IMR-90 (cell line): Measurements from ENCODE around the gene IFNA14. TPM values are rescaled to one million over a fixed set of nuclear protein-coding genes. Genes with fewer than 3 reads are reported as not detected.

Experiments
- ATAC-seq: fragments of 200-7000 bp; cut with Tn5 transposase; 2 replicates; pipeline ENCODE4 v1.9.1; 2020; ENCODE audit warnings: low read depth, mild to moderate bottlenecking, moderate library complexity
- BruUV-seq: library from RNA; stranded (reverse); fragments of 400-500 nt; replicated peaks from 2 replicates; lab custom pipeline; 2021; lab: Mats Ljungman, UMichigan
- CTCF ChIA-PET: fragments of 300-600 bp; formaldehyde crosslinking; extraction: SDS; loops from one replicate; lab custom pipeline; 2021; ENCODE audit warnings: antibody characterized with exemption; lab: Yijun Ruan, JAX
- POLR2A ChIA-PET: fragments of 300-600 bp; sonication (Branson Sonifier 250); formaldehyde crosslinking; loops from one replicate; lab custom pipeline; 2022; ENCODE audit warnings: antibody characterized with exemption; ENCODE audit not compliant: unreplicated experiment; lab: Charles Lee
- DNase-seq: peaks from one replicate; pipeline ENCODE4 v3.0.0; 2013
- H2AFZ ChIP-seq: replicated peaks from 2 replicates; pipeline ENCODE3; 2013; ENCODE audit warnings: low read length, mild to moderate bottlenecking; ENCODE audit not compliant: poor library complexity
- H2AK5ac ChIP-seq: 2 replicates; pipeline ENCODE4 v1.6.1; 2013; ENCODE audit warnings: low read depth, low read length, inconsistent platforms
- H2AK9ac ChIP-seq: replicated peaks from 2 replicates; pipeline ENCODE3; 2013; ENCODE audit warnings: mild to moderate bottlenecking, low read depth, low read length, moderate library complexity; ENCODE audit not compliant: poor library complexity
- H2BK120ac ChIP-seq: 2 replicates; pipeline ENCODE4 v1.6.1; 2013; ENCODE audit warnings: low read depth, low read length, inconsistent platforms
- H2BK15ac ChIP-seq: 3 replicates; pipeline ENCODE4 v1.6.1; 2013; ENCODE audit warnings: low read depth, low read length, inconsistent platforms
- H2BK20ac ChIP-seq: 2 replicates; pipeline ENCODE4 v1.6.1; 2013; ENCODE audit warnings: low read depth, mild to moderate bottlenecking, inconsistent platforms, low read length, moderate library complexity
- H2BK5ac ChIP-seq: 2 replicates; pipeline ENCODE4 v1.6.1; 2013; ENCODE audit warnings: mild to moderate bottlenecking, low read depth, low read length, inconsistent platforms; ENCODE audit not compliant: poor library complexity, severe bottlenecking
- H3K14ac ChIP-seq: replicated peaks from 2 replicates; pipeline ENCODE4 v1.6.1; 2013; ENCODE audit warnings: low read depth, low read length, inconsistent platforms
- H3K18ac ChIP-seq: 2 replicates; pipeline ENCODE4 v1.6.1; 2013; ENCODE audit warnings: low read depth, low read length, control low read depth
- H3K23ac ChIP-seq: 2 replicates; pipeline ENCODE4 v1.6.1; 2013; ENCODE audit warnings: low read depth, low read length, inconsistent platforms
- H3K27ac ChIP-seq: 2 replicates; pipeline ENCODE4 v1.5.1; 2013; ENCODE audit warnings: mild to moderate bottlenecking, control low read depth, low read length; ENCODE audit not compliant: insufficient read depth
- H3K27me3 ChIP-seq: 2 replicates; pipeline ENCODE4 v1.6.1; 2013; ENCODE audit warnings: low read length; ENCODE audit not compliant: control insufficient read depth, insufficient read depth
- H3K36me3 ChIP-seq: 2 replicates; pipeline ENCODE4 v1.6.1; 2013; ENCODE audit warnings: low read length, mixed read lengths; ENCODE audit not compliant: control insufficient read depth, insufficient read depth
- H3K4ac ChIP-seq: 2 replicates; pipeline ENCODE4 v1.6.1; 2013; ENCODE audit warnings: low read depth, low read length, inconsistent platforms
- H3K4me1 ChIP-seq: 2 replicates; pipeline ENCODE4 v1.6.1; 2013; ENCODE audit warnings: low read length, mixed read lengths; ENCODE audit not compliant: control insufficient read depth, insufficient read depth
- H3K4me2 ChIP-seq: 2 replicates; pipeline ENCODE4 v1.6.1; 2013; ENCODE audit warnings: low read depth, mild to moderate bottlenecking, control low read depth, low read length, moderate library complexity
- H3K4me3 ChIP-seq: 2 replicates; pipeline ENCODE4 v1.5.1; 2013; ENCODE audit warnings: low read depth, mild to moderate bottlenecking, control low read depth, low read length, moderate library complexity; ENCODE audit not compliant: insufficient read depth
- H3K56ac ChIP-seq: 2 replicates; pipeline ENCODE4 v1.6.1; 2013; ENCODE audit warnings: low read length, inconsistent platforms; ENCODE audit not compliant: insufficient read depth; ENCODE audit errors: extremely low read depth
- H3K79me1 ChIP-seq, 2 experiments: 2 replicates each; pipeline ENCODE4 v1.6.1; 2013; ENCODE audit warnings: low read length in 2 of 2, inconsistent platforms in 1 of 2, low read depth in 1 of 2
- H3K9ac ChIP-seq: 2 replicates; pipeline ENCODE4 v1.6.1; 2013; ENCODE audit warnings: low read depth, low read length, control low read depth
- H3K9me1 ChIP-seq: 2 replicates; pipeline ENCODE4 v1.6.1; 2013; ENCODE audit warnings: low read length, inconsistent platforms; ENCODE audit not compliant: insufficient read depth
- H3K9me3 ChIP-seq: 2 replicates; pipeline ENCODE4 v1.6.1; 2013; ENCODE audit warnings: low read length; ENCODE audit not compliant: control insufficient read depth, insufficient read depth
- H4K20me1 ChIP-seq: 2 replicates; pipeline ENCODE4 v1.6.1; 2013; ENCODE audit warnings: low read length, inconsistent platforms; ENCODE audit not compliant: insufficient read depth
- H4K5ac ChIP-seq: 2 replicates; pipeline ENCODE4 v1.6.1; 2013; ENCODE audit warnings: mild to moderate bottlenecking, low read depth, low read length, control low read depth
- H4K8ac ChIP-seq, 2 experiments: 2 replicates each; pipeline ENCODE4 v1.6.1; 2013; ENCODE audit warnings: low read depth in 2 of 2, low read length in 2 of 2, control low read depth in 1 of 2, inconsistent platforms in 1 of 2
- H4K91ac ChIP-seq: 2 replicates; pipeline ENCODE4 v1.6.1; 2013; ENCODE audit warnings: low read depth, low read length, inconsistent platforms; ENCODE audit not compliant: insufficient read depth
- BHLHE40 ChIP-seq: fragments of 150-350 bp; IDR thresholded peaks from 2 replicates; pipeline ENCODE4 v1.6.1; 2016; ENCODE audit warnings: mild to moderate bottlenecking, low read depth, low read length
- CEBPB ChIP-seq: IDR thresholded peaks from 2 replicates; pipeline ENCODE4 v1.6.1; 2012; ENCODE audit warnings: low read depth, low read length, improper control_type of control experiment
- ELK1 ChIP-seq: fragments of 150-350 bp; IDR thresholded peaks from 2 replicates; pipeline ENCODE4 v1.6.1; 2016; ENCODE audit warnings: low read depth, mild to moderate bottlenecking, low read length, moderate library complexity, borderline replicate concordance
- FOS ChIP-seq: fragments of 150-350 bp; IDR thresholded peaks from 2 replicates; pipeline ENCODE4 v1.6.1; 2016; ENCODE audit warnings: low read depth, low read length
- MAFK ChIP-seq: IDR thresholded peaks from 2 replicates; pipeline ENCODE4 v1.6.1; 2012; ENCODE audit warnings: low read depth, low read length, improper control_type of control experiment
- MAZ ChIP-seq: IDR thresholded peaks from 2 replicates; pipeline ENCODE4 v1.6.1; 2012; ENCODE audit warnings: low read depth, mild to moderate bottlenecking, low read length, improper control_type of control experiment, moderate library complexity, borderline replicate concordance
- NFE2L2 ChIP-seq: fragments of 150-350 bp; IDR thresholded peaks from 2 replicates; pipeline ENCODE4 v1.6.1; 2016; ENCODE audit warnings: low read depth, mild to moderate bottlenecking, low read length
- RAD21 ChIP-seq: IDR thresholded peaks from 2 replicates; pipeline ENCODE4 v1.6.1; 2012; ENCODE audit warnings: low read length, improper control_type of control experiment
- SMC3 ChIP-seq: fragments of 150-350 bp; IDR thresholded peaks from 2 replicates; pipeline ENCODE4 v1.6.1; 2016; ENCODE audit warnings: low read depth, mild to moderate bottlenecking, antibody characterized with exemption, low read length, moderate library complexity
- USF2 ChIP-seq: fragments of 150-350 bp; IDR thresholded peaks from 2 replicates; pipeline ENCODE4 v1.6.1; 2017; ENCODE audit warnings: mild to moderate bottlenecking, antibody characterized with exemption, low read length, low read depth
- WGBS, 2 experiments: methylation state at CpG; one replicate each; pipeline versions ENCODE4 v1.1.5 to v1.1.7; 2013; ENCODE audit warnings: missing lambda C conversion rate in 2 of 2; ENCODE audit not compliant: insufficient read length in 1 of 2; ENCODE audit errors: extremely low coverage in 2 of 2; 5-methylcytosine and 5-hydroxymethylcytosine counted together
- dilution Hi-C: fragments of 300-500 bp; cut with HindIII; formaldehyde crosslinking; loops from one replicate; pipeline ENCODE4 v1.14.3; 2018; ENCODE audit warnings: low sequenced_read_pairs; ENCODE audit not compliant: unreplicated experiment
- in situ Hi-C: fragments of 300-500 bp; cut with MboI; formaldehyde crosslinking; loops from 3 replicates; pipeline ENCODE4 v1.14.3; 2019; ENCODE audit warnings: low sequenced_read_pairs, inconsistent platforms, mixed read lengths
- intact Hi-C: fragments of 100-400 bp; cut with micrococcal nuclease; formaldehyde crosslinking; loops from 2 replicates; pipeline ENCODE4 v1.10.0; 2022
- polyA plus RNA-seq, 3 experiments: library from polyadenylated mRNA; depleted of rRNA; stranded (reverse); fragments of >200 nt; gene quantifications; 2 replicates each; pipeline ENCODE4 v1.2.3, GENCODE V29; 2012; ENCODE audit warnings: low replicate concordance in 1 of 3
- total RNA-seq: library from RNA; depleted of rRNA; stranded (reverse); fragments of >200 nt; gene quantifications from 2 replicates; pipeline ENCODE4 v1.2.3, GENCODE V29; 2012

IFNA14 gene
- total and polyA plus RNA-seq, 2 of the 4 experiments (the other 2 are of a cell fraction) = not detected

GRCh38 chr9:21268347-21268657, 28.5 kb upstream of the IFNA14 start:
- H4K91ac ChIP-seq = no peak overlapping the region
- H4K20me1 ChIP-seq = no peaks in the 10 kb centered on the region
- H3K18ac ChIP-seq = no peak overlapping the region
- H3K14ac ChIP-seq = no peak overlapping the region
- no peak overlapping the region for H3K4me2 ChIP-seq
- H2AK5ac ChIP-seq = no peak overlapping the region
- in situ Hi-C loops = no loop called here
- DNase-seq (no peak), ATAC-seq (no peak)
- H2AK9ac ChIP-seq = no peak overlapping the region
- dilution Hi-C loops = no loop called here
- no peaks in the 10 kb centered on the region for H3K36me3 ChIP-seq
- no peak overlapping the region for H2BK15ac ChIP-seq
- no peak overlapping the region for H3K27ac ChIP-seq
- H3K9me1 ChIP-seq = no peaks in the 10 kb centered on the region
- no CpG with 5 or more reads among the region's 2 CpGs for WGBS, 2 experiments
- ChIA-PET CTCF (no interaction called here), POLR2A (no interaction called here)
- BruUV-seq = no TSS peak
- H3K23ac ChIP-seq = no peak overlapping the region
- no peak overlapping the region for H2BK20ac ChIP-seq
- no peak overlapping the region for H3K56ac ChIP-seq
- no peak overlapping the region for H4K8ac ChIP-seq
- no peak overlapping the region for H3K4me3 ChIP-seq
- no peaks in the 10 kb centered on the region for H3K4me1 ChIP-seq
- no peaks in the 10 kb centered on the region for H3K9me3 ChIP-seq
- H3K9ac ChIP-seq = no peak overlapping the region
- H2AFZ ChIP-seq = no peak overlapping the region
- TF ChIP-seq NFE2L2 (no peak), ELK1 (no peak), RAD21 (no peak), USF2 (no peak), CEBPB (no peak), MAFK (no peak), BHLHE40 (no peak), MAZ (no peak), FOS (no peak), SMC3 (no peak)
- H4K5ac ChIP-seq = no peak overlapping the region
- intact Hi-C loops = no loop called here
- no peak overlapping the region for H2BK120ac ChIP-seq
- no peaks in the 10 kb centered on the region for H3K79me1 ChIP-seq
- no peak overlapping the region for H3K4ac ChIP-seq
- peaks cover 1% of the 10 kb centered on the region; the same call in 1 of the 2 replicates for H3K27me3 ChIP-seq
- no peak overlapping the region for H2BK5ac ChIP-seq
